ENCODE measurements around the gene RBM28. TPM values are rescaled to one million over a fixed set of nuclear protein-coding genes. Genes with fewer than 3 reads are reported as not detected.

The RBM28 gene
- total RNA-seq, 1 donor from 2014 or later: 42.8 TPM

- H3K27ac Mint-ChIP-seq (ENCODE audit: unreplicated experiment): no peak overlapping the region
- peaks cover 20% of the 10 kb centered on the region for H3K27me3 Mint-ChIP-seq (ENCODE audit: unreplicated experiment)
- H3K36me3 Mint-ChIP-seq (ENCODE audit: low read depth, unreplicated experiment): no peaks in the 10 kb centered on the region
- no peak for DNase-seq (ENCODE audit: low spot score)
- H3K9me3 Mint-ChIP-seq (ENCODE audit: unreplicated experiment): no peaks in the 10 kb centered on the region
- peaks cover 15% of the 10 kb centered on the region for H3K4me1 Mint-ChIP-seq (ENCODE audit: unreplicated experiment)
- no peak overlapping the region for H3K4me3 Mint-ChIP-seq (ENCODE audit: unreplicated experiment)
- TF ChIP-seq, protein P1, sequence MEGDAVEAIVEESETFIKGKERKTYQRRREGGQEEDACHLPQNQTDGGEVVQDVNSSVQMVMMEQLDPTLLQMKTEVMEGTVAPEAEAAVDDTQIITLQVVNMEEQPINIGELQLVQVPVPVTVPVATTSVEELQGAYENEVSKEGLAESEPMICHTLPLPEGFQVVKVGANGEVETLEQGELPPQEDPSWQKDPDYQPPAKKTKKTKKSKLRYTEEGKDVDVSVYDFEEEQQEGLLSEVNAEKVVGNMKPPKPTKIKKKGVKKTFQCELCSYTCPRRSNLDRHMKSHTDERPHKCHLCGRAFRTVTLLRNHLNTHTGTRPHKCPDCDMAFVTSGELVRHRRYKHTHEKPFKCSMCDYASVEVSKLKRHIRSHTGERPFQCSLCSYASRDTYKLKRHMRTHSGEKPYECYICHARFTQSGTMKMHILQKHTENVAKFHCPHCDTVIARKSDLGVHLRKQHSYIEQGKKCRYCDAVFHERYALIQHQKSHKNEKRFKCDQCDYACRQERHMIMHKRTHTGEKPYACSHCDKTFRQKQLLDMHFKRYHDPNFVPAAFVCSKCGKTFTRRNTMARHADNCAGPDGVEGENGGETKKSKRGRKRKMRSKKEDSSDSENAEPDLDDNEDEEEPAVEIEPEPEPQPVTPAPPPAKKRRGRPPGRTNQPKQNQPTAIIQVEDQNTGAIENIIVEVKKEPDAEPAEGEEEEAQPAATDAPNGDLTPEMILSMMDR (IDR thresholded peaks at IDR 0.05; ENCODE audit: unreplicated experiment): no peak
These were observed 20.6 kb upstream of the RBM28 start for GRCh38 chr7:128364166-128364870.

GRCh38 chr7:128363261-128363721 lies 19.6 kb upstream of the RBM28 start:
- peaks cover 17% of the 10 kb centered on the region for H3K4me1 Mint-ChIP-seq (ENCODE audit: unreplicated experiment)
- DNase-seq (ENCODE audit: low spot score): no peak
- no peak overlapping the region for H3K27ac Mint-ChIP-seq (ENCODE audit: unreplicated experiment)
- H3K9me3 Mint-ChIP-seq (ENCODE audit: unreplicated experiment): no peaks in the 10 kb centered on the region
- H3K27me3 Mint-ChIP-seq (ENCODE audit: unreplicated experiment): peaks cover 24% of the 10 kb centered on the region
- H3K36me3 Mint-ChIP-seq (ENCODE audit: low read depth, unreplicated experiment): no peaks in the 10 kb centered on the region
- TF ChIP-seq, protein P1 (IDR thresholded peaks at IDR 0.05; ENCODE audit: unreplicated experiment): no peak
- H3K4me3 Mint-ChIP-seq (ENCODE audit: unreplicated experiment): no peak overlapping the region

- TF ChIP-seq, protein P1 (IDR thresholded peaks at IDR 0.05; ENCODE audit: unreplicated experiment): no peak
- no peaks in the 10 kb centered on the region for H3K36me3 Mint-ChIP-seq (ENCODE audit: low read depth, unreplicated experiment)
- peaks cover 24% of the 10 kb centered on the region for H3K27me3 Mint-ChIP-seq (ENCODE audit: unreplicated experiment)
- H3K4me1 Mint-ChIP-seq (ENCODE audit: unreplicated experiment): peaks cover 23% of the 10 kb centered on the region
- no peak for DNase-seq (ENCODE audit: low spot score)
- no peak overlapping the region for H3K27ac Mint-ChIP-seq (ENCODE audit: unreplicated experiment)
- H3K4me3 Mint-ChIP-seq (ENCODE audit: unreplicated experiment): peak overlapping the region; percentile 85
- no peaks in the 10 kb centered on the region for H3K9me3 Mint-ChIP-seq (ENCODE audit: unreplicated experiment)
These were observed 19.0 kb upstream of the RBM28 start for GRCh38 chr7:128362670-128363069.

GRCh38 chr7:128361411-128362379 lies 18.0 kb upstream of the RBM28 start, which contains the start of gene PRRT4:
TSS of gene PRRT4 (minus strand) at chr7:128361690.
- no peaks in the 10 kb centered on the region for H3K36me3 Mint-ChIP-seq (ENCODE audit: low read depth, unreplicated experiment)
- DNase-seq (ENCODE audit: low spot score): peak; percentile 56
- peaks cover 24% of the 10 kb centered on the region for H3K27me3 Mint-ChIP-seq (ENCODE audit: unreplicated experiment)

More at GRCh38 chr7:128361411-128362379, 18.0 kb upstream of the RBM28 start, which contains the start of gene PRRT4:
- TF ChIP-seq, protein P1 (IDR thresholded peaks at IDR 0.05; ENCODE audit: unreplicated experiment): no peak
- H3K4me3 Mint-ChIP-seq (ENCODE audit: unreplicated experiment): peak within 1 kb of the TSS; percentile 94
- peaks cover 22% of the 10 kb centered on the region for H3K4me1 Mint-ChIP-seq (ENCODE audit: unreplicated experiment)
- H3K27ac Mint-ChIP-seq (ENCODE audit: unreplicated experiment): peak within 1 kb of the TSS; percentile 38
- no peaks in the 10 kb centered on the region for H3K9me3 Mint-ChIP-seq (ENCODE audit: unreplicated experiment)

Data from endothelial cell (in vitro differentiated cells).